PC-3 (cell line): Measurements from ENCODE around the gene FES. TPM values are rescaled to one million over a fixed set of nuclear protein-coding genes. Genes with fewer than 3 reads are reported as not detected.

Source experiments
- ATAC-seq: fragments of 200-7000 bp; cut with Tn5 transposase; 2 replicates; pipeline ENCODE4 v1.9.1; 2020; ENCODE audit warnings: mild to moderate bottlenecking, moderate library complexity
- BruUV-seq: library from RNA; stranded (reverse); fragments of 400-500 nt; replicated peaks from 2 replicates; lab custom pipeline; 2021; lab: Mats Ljungman, UMichigan
- CTCF ChIA-PET: fragments of 300-600 bp; sonication (Branson Sonifier 250); formaldehyde crosslinking; loops from one replicate; lab custom pipeline; 2022; ENCODE audit warnings: antibody characterized with exemption; lab: Charles Lee
- POLR2A ChIA-PET: fragments of 300-600 bp; sonication (Branson Sonifier 250); formaldehyde crosslinking; loops from one replicate; lab custom pipeline; 2022; ENCODE audit warnings: antibody characterized with exemption; ENCODE audit not compliant: unreplicated experiment; lab: Charles Lee
- DNase-seq: peaks from one replicate; pipeline ENCODE4 v3.0.0-alpha.2; 2015
- H2AFZ ChIP-seq: fragments of 300-600 bp; sonication (generic); 2 replicates; pipeline ENCODE4 v1.6.0; 2016; ENCODE audit warnings: antibody characterized with exemption, low read length
- H3F3A ChIP-seq: fragments of 300-600 bp; sonication (generic); one replicate; pipeline ENCODE4 v1.6.0; 2017; ENCODE audit warnings: antibody characterized with exemption, low read length, control low read depth, mild to moderate bottlenecking; ENCODE audit not compliant: unreplicated experiment
- H3K27ac ChIP-seq: fragments of 300-600 bp; sonication (generic); 2 replicates; pipeline ENCODE4 v1.5.1; 2016; ENCODE audit warnings: mild to moderate bottlenecking, low read length
- H3K27me3 ChIP-seq: fragments of 300-600 bp; sonication (generic); 2 replicates; pipeline ENCODE4 v1.6.1; 2016; ENCODE audit warnings: low read length, mixed read lengths
- H3K36me3 ChIP-seq: fragments of 300-600 bp; sonication (generic); 2 replicates; pipeline ENCODE4 v1.6.1; 2016; ENCODE audit warnings: low read depth, mixed run types, low read length, mixed read lengths
- H3K4me1 ChIP-seq: fragments of 300-600 bp; sonication (generic); 2 replicates; pipeline ENCODE4 v1.5.1; 2016; ENCODE audit warnings: low read length; ENCODE audit not compliant: insufficient read depth
- H3K4me2 ChIP-seq: fragments of 300-600 bp; sonication (generic); 2 replicates; pipeline ENCODE4 v1.6.0; 2016; ENCODE audit warnings: low read length
- H3K4me3 ChIP-seq: fragments of 300-600 bp; sonication (generic); 2 replicates; pipeline ENCODE4 v1.5.1; 2016; ENCODE audit warnings: mild to moderate bottlenecking, low read length, mixed read lengths
- H3K79me2 ChIP-seq: fragments of 300-600 bp; sonication (generic); 2 replicates; pipeline ENCODE4 v1.6.1; 2017; ENCODE audit warnings: low read length, mixed read lengths
- H3K9ac ChIP-seq: fragments of 300-600 bp; sonication (generic); 2 replicates; pipeline ENCODE4 v1.6.0; 2016; ENCODE audit warnings: mild to moderate bottlenecking, low read length
- H3K9me2 ChIP-seq: fragments of 300-600 bp; sonication (generic); replicated peaks from 2 replicates; pipeline ENCODE4 v1.6.1; 2016; ENCODE audit warnings: mixed run types, low read length, mixed read lengths
- H3K9me3 ChIP-seq: fragments of 300-600 bp; sonication (generic); 2 replicates; pipeline ENCODE4 v1.6.1; 2016; ENCODE audit warnings: low read length, mixed read lengths
- H4K20me1 ChIP-seq: fragments of 300-600 bp; sonication (generic); 2 replicates; pipeline ENCODE4 v1.6.1; 2016; ENCODE audit warnings: low read length, mixed read lengths
- CTCF ChIP-seq: fragments of 300-600 bp; sonication (generic); conservative IDR thresholded peaks from 2 replicates; pipeline ENCODE4 v1.5.1; 2017; ENCODE audit warnings: antibody characterized with exemption, low read depth, mild to moderate bottlenecking, low read length
- EZH2 ChIP-seq: fragments of 300-600 bp; sonication (generic); IDR thresholded peaks from one replicate; pipeline ENCODE4 v1.6.1; 2017; ENCODE audit warnings: antibody characterized with exemption, mild to moderate bottlenecking, low read length; ENCODE audit not compliant: unreplicated experiment
- EZH2phosphoT487 ChIP-seq: fragments of 300-600 bp; sonication (generic); IDR thresholded peaks from 2 replicates; pipeline ENCODE4 v1.6.1; 2018; ENCODE audit warnings: mild to moderate bottlenecking, antibody characterized with exemption, low read length, borderline replicate concordance
- intact Hi-C: fragments of 100-400 bp; cut with micrococcal nuclease; formaldehyde crosslinking; loops from 2 replicates; pipeline ENCODE4 v1.9.0; 2023
- total RNA-seq: library from RNA; depleted of rRNA; stranded (reverse); fragments of >200 nt; gene quantifications from 2 replicates; pipeline ENCODE4 v1.2.3, GENCODE V29; 2014

The FES gene
- total RNA-seq, 1 experiment from 2014 or later = 2.8 TPM

GRCh38 chr15:90838544-90838943, 45.8 kb upstream of the FES start:
- POLR2A ChIA-PET = no interaction called here
- Histone ChIP-seq H3K27ac (no peak overlapping the region), H3K4me2 (no peak overlapping the region), H4K20me1 (no peaks in the 10 kb centered on the region), H3F3A (no peaks in the 10 kb centered on the region), H3K9ac (no peak overlapping the region), H3K9me3 (no peaks in the 10 kb centered on the region), H3K4me1 (no peaks in the 10 kb centered on the region), H3K36me3 (no peaks in the 10 kb centered on the region), H3K27me3 (no peaks in the 10 kb centered on the region), H3K4me3 (no peak overlapping the region), H3K79me2 (no peaks in the 10 kb centered on the region), H2AFZ (no peak overlapping the region), H3K9me2 (no peaks in the 10 kb centered on the region)
- CTCF ChIA-PET = no interaction called here
- ATAC-seq (no peak), DNase-seq (no peak)
- intact Hi-C loops = no loop called here
- BruUV-seq = no TSS peak
- TF ChIP-seq EZH2phosphoT487 (no peak), EZH2 (no peak), CTCF (no peak)

GRCh38 chr15:90839187-90840071, 44.9 kb upstream of the FES start:
- Histone ChIP-seq H3K79me2 (no peaks in the 10 kb centered on the region), H3K9ac (no peak overlapping the region), H3K27ac (no peak overlapping the region), H3K4me1 (no peaks in the 10 kb centered on the region), H3K36me3 (no peaks in the 10 kb centered on the region), H3K4me3 (no peak overlapping the region), H4K20me1 (no peaks in the 10 kb centered on the region), H3K9me2 (no peaks in the 10 kb centered on the region), H3F3A (no peaks in the 10 kb centered on the region), H2AFZ (no peak overlapping the region), H3K4me2 (no peak overlapping the region), H3K9me3 (no peaks in the 10 kb centered on the region), H3K27me3 (no peaks in the 10 kb centered on the region)
- TF ChIP-seq EZH2phosphoT487 = no peak
- no peak for TF ChIP-seq EZH2
- TF ChIP-seq CTCF = no peak
- DNase-seq = no peak
- BruUV-seq = no TSS peak
- ChIA-PET CTCF (no interaction called here), POLR2A (no interaction called here)
- intact Hi-C loops = no loop called here
- ATAC-seq = no peak

- Histone ChIP-seq H3K27ac (no peak overlapping the region), H2AFZ (no peak overlapping the region), H3K36me3 (no peaks in the 10 kb centered on the region), H3K9me3 (no peaks in the 10 kb centered on the region), H3K79me2 (no peaks in the 10 kb centered on the region), H3K4me2 (no peak overlapping the region), H3K4me3 (no peak overlapping the region), H3K9me2 (no peaks in the 10 kb centered on the region), H3K27me3 (no peaks in the 10 kb centered on the region), H3F3A (no peaks in the 10 kb centered on the region), H3K4me1 (peaks cover 7% of the 10 kb centered on the region), H4K20me1 (no peaks in the 10 kb centered on the region), H3K9ac (no peak overlapping the region)
- CTCF ChIA-PET = no interaction called here
- intact Hi-C loops = no loop called here
- DNase-seq (no peak), ATAC-seq (no peak)
- TF ChIP-seq EZH2phosphoT487 (no peak), CTCF (no peak), EZH2 (no peak)
- POLR2A ChIA-PET = no interaction called here
- no TSS peak for BruUV-seq
These were observed 44.0 kb upstream of the FES start for GRCh38 chr15:90840157-90840855.
